ENCODE measurements around the gene ABHD17C.

GRCh38 chr15:80769829-80770705 is 75.0 kb downstream of the ABHD17C start:
- TF ChIP-seq POLR2A (IDR thresholded peaks at IDR 0.05) (no peak), CTCF (IDR thresholded peaks at IDR 0.05) (no peak)

Measured in adrenal gland (tissue), 5 donors.